GM13976 (cell line): ENCODE measurements around the gene ARFGEF3.

Experiments used
- DNase-seq: peaks from one replicate; pipeline ENCODE4 v3.0.0; 2012; ENCODE audit warnings: low spot score
- CTCF ChIP-seq: IDR thresholded peaks from 2 replicates; pipeline ENCODE4 v1.5.1; 2012; ENCODE audit warnings: borderline replicate concordance, mild to moderate bottlenecking; ENCODE audit not compliant: insufficient read depth; ENCODE audit errors: extremely low read depth, missing control alignments, control extremely low read depth
- in situ Hi-C: fragments of 300-500 bp; cut with MboI; formaldehyde crosslinking; loops from one replicate; pipeline ENCODE4 v1.12.0; 2022; ENCODE audit warnings: low sequenced_read_pairs, mixed read lengths, inconsistent platforms; ENCODE audit not compliant: unreplicated experiment

Gene ARFGEF3

GRCh38 chr6:138119976-138120375 lies 41.8 kb upstream of the ARFGEF3 start:
- no peak for DNase-seq
- no peak for TF ChIP-seq CTCF
- in situ Hi-C loops = loop anchor here (10.0 to 25.0 kb wide), 4 partner anchors 115 to 408 kb away; no protein-coding TSS in a partner anchor

- in situ Hi-C loops = loop anchor here (25.0 kb wide), 1 partner anchor 412 kb away; no protein-coding TSS in a partner anchor
- no peak for TF ChIP-seq CTCF
- no peak for DNase-seq
These were observed 37.6 kb upstream of the ARFGEF3 start for GRCh38 chr6:138124096-138124495.

GRCh38 chr6:138128096-138128495 lies 33.6 kb upstream of the ARFGEF3 start:
- no peak for TF ChIP-seq CTCF
- in situ Hi-C loops = no loop called here
- no peak for DNase-seq

- no peak for DNase-seq
- TF ChIP-seq CTCF = no peak
- in situ Hi-C loops = no loop called here
These were observed 32.5 kb upstream of the ARFGEF3 start for GRCh38 chr6:138129190-138129589.

GRCh38 chr6:138142806-138143205 lies 18.9 kb upstream of the ARFGEF3 start:
- TF ChIP-seq CTCF = no peak
- in situ Hi-C loops = no loop called here
- no peak for DNase-seq

- in situ Hi-C loops = no loop called here
- no peak for TF ChIP-seq CTCF
- peak; percentile 22 for DNase-seq
These were observed 16.3 kb upstream of the ARFGEF3 start for GRCh38 chr6:138145402-138145801.

GRCh38 chr6:138146544-138146943 lies 15.2 kb upstream of the ARFGEF3 start:
- no peak for TF ChIP-seq CTCF
- DNase-seq = no peak
- in situ Hi-C loops = no loop called here
